Stimulated activated CD4-positive, alpha-beta T cell treated with anti-CD3 and anti-CD28 coated beads, Interleukin-4, amount 100 ng/mL, for 48 hours (primary cell): ENCODE measurements around the gene CELA1.

ENCODE experiments used
- DNase-seq, 2 donors: peaks; one replicate each; pipeline ENCODE4 v3.0.0-alpha.2; 2020; ENCODE audit warnings: low read depth in 2 of 2

Gene CELA1

GRCh38 chr12:51374856-51375255 lies 28.4 kb upstream of the CELA1 start:
- DNase-seq, result no peak

- DNase-seq, result no peak
These were observed 27.9 kb upstream of the CELA1 start for GRCh38 chr12:51374361-51374760.

- no peak for DNase-seq
These were observed 26.7 kb upstream of the CELA1 start for GRCh38 chr12:51373187-51373586.

- no peak for DNase-seq
These were observed 25.5 kb upstream of the CELA1 start for GRCh38 chr12:51372021-51372420.

GRCh38 chr12:51371295-51371953 lies 24.9 kb upstream of the CELA1 start:
- no peak for DNase-seq

GRCh38 chr12:51370667-51371066 lies 24.2 kb upstream of the CELA1 start:
- DNase-seq, result no peak

- no peak for DNase-seq
These were observed 23.1 kb upstream of the CELA1 start for GRCh38 chr12:51369581-51369980.

GRCh38 chr12:51368640-51369517 lies 22.4 kb upstream of the CELA1 start:
- peak; percentile 66 to 78 for DNase-seq

GRCh38 chr12:51365276-51365675 lies 18.8 kb upstream of the CELA1 start:
- no peak for DNase-seq

- no peak for DNase-seq
These were observed 17.5 kb upstream of the CELA1 start for GRCh38 chr12:51364001-51364400.

- DNase-seq, result no peak
These were observed 16.4 kb upstream of the CELA1 start for GRCh38 chr12:51362747-51363342.

GRCh38 chr12:51362307-51362706 lies 15.8 kb upstream of the CELA1 start:
- no peak for DNase-seq

GRCh38 chr12:51361161-51362016 lies 14.9 kb upstream of the CELA1 start:
- no peak for DNase-seq

GRCh38 chr12:51360315-51360714 lies 13.8 kb upstream of the CELA1 start:
- no peak for DNase-seq

GRCh38 chr12:51359851-51360250 lies 13.4 kb upstream of the CELA1 start:
- DNase-seq, result no peak

- no peak for DNase-seq
These were observed 12.0 kb upstream of the CELA1 start for GRCh38 chr12:51358496-51358895.

GRCh38 chr12:51357374-51358047 lies 11.0 kb upstream of the CELA1 start:
- DNase-seq, result peak in 1 of 2 donors; percentile 21

GRCh38 chr12:51351913-51352532 lies 5.5 kb upstream of the CELA1 start:
- DNase-seq, result peak in 1 of 2 donors; percentile 13

- DNase-seq, result no peak
These were observed 2.5 kb upstream of the CELA1 start for GRCh38 chr12:51349026-51349425.

GRCh38 chr12:51348116-51348515 lies 1.6 kb upstream of the CELA1 start:
- DNase-seq, result no peak

- DNase-seq, result no peak
These were observed 798 bp downstream of the CELA1 start for GRCh38 chr12:51345681-51346080.
